ENCODE data around the gene TTLL11.

DNA sequence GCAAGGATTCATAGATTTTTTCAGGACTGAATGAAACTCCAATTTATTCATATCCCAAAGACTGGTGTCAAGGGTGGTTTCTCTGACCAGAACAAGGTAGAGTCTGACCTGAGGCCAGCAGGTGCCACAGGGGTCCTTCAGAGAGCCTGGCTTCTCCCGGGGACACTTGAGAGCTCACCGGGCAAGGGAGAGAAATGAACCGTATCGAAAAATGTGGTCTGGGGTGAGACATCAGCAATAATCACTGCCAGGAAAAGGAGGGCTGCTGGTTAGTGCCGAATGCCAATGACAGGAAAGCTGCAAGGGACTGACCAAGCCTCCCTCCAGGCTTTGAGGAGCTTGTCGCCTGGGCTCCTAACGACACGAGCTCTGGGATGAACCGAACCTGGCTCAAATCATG, 142.7 kb downstream of the TTLL11 start:
- TF ChIP-seq, protein P1, sequence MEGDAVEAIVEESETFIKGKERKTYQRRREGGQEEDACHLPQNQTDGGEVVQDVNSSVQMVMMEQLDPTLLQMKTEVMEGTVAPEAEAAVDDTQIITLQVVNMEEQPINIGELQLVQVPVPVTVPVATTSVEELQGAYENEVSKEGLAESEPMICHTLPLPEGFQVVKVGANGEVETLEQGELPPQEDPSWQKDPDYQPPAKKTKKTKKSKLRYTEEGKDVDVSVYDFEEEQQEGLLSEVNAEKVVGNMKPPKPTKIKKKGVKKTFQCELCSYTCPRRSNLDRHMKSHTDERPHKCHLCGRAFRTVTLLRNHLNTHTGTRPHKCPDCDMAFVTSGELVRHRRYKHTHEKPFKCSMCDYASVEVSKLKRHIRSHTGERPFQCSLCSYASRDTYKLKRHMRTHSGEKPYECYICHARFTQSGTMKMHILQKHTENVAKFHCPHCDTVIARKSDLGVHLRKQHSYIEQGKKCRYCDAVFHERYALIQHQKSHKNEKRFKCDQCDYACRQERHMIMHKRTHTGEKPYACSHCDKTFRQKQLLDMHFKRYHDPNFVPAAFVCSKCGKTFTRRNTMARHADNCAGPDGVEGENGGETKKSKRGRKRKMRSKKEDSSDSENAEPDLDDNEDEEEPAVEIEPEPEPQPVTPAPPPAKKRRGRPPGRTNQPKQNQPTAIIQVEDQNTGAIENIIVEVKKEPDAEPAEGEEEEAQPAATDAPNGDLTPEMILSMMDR (conservative IDR thresholded peaks at IDR 0.05; ENCODE audit: low read length), result no peak
- TF ChIP-seq EZH2phosphoT487 (IDR thresholded peaks at IDR 0.05; ENCODE audit: borderline replicate concordance), result no peak

All from Loucy (cell line).